ENCODE results near the gene CARD11.

CARD11 gene

DNA sequence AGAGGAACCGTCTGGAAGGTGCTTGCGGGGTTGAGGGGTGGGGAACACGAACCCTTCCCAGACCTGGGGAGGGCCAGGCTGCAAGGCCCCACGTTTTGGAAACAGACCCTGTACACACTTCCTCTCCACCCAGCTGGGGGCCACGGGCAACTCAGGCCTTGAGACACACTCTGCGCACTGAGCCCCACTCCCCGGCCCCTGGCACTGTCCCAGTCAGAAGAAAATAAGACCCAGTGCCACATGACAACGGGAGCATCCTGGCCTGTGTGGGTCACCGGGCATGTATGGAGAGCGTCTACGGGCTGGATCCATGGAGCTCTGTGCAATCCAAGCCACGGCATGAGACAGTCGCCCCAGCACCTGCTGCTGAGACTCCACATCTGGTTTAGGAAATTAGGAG lies 63.7 kb downstream of the CARD11 start:
- no peak for DNase-seq

DNA sequence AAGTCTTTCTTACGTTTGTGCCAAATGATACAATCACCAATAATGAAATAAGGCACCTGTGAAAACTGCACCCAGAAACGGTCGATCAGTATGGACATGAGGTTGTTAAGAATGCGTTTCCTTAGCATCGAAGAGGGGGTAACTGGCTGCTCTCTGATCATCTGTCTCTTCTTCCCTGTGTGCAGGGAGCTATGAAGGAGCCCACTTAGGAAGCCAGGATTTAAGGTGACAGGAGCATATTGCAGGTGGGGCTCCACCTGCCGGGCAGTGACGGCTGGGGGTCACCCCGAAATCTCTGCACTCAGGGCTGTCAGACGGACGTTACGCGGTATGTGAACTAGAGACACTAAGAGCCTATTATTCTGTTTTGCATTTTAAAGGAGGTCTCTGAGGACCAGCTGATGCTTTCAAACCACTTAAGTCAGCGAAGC lies 64.5 kb downstream of the CARD11 start:
- DNase-seq = no peak

DNA sequence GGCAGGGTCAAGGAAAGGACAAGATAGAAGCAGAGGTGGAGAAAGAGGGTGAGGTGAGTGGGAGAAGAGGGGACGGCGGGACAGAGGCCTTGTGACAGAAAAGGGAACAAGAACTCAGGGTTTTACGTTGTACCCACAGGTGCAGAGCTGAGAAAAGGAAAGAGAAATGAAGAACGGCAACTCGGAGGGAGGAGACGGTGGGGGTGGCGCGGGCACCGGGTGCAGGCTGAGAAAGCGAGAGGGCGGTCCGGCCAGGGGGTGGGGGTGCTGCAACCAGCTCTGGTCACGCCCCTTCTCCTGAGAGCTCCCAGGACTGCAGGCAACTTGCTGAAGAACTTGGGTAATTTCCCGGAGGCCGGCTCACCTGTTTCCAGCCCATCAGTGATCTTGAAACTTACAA lies 65.3 kb downstream of the CARD11 start:
- no peak for DNase-seq

DNA sequence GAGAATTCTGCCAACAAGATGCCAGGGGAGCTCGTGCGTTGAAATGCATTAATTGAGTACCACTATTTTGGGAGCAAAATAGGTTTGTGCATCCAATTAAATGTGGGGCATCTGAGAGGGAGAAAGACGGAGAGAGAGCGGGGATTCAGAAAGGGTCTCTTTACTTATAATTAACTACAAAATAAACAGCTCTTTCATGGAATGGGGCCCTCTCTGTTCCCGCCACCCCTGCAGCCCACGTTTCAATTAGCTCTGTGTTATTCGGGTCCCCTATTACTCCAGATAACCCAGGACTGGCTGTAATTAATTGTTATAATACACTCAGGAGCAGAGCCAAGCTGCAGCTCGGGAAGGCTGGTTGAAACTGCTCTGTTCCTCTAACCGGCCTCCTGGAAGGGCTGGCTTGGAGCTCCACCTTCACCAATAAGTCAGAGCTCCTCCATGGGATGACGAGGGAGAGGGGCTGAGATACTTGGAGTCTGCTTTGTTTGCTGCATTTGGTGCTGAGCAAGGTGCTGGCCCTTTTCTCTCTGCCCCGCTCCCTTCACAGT lies 67.8 kb downstream of the CARD11 start:
- DNase-seq = no peak

DNA sequence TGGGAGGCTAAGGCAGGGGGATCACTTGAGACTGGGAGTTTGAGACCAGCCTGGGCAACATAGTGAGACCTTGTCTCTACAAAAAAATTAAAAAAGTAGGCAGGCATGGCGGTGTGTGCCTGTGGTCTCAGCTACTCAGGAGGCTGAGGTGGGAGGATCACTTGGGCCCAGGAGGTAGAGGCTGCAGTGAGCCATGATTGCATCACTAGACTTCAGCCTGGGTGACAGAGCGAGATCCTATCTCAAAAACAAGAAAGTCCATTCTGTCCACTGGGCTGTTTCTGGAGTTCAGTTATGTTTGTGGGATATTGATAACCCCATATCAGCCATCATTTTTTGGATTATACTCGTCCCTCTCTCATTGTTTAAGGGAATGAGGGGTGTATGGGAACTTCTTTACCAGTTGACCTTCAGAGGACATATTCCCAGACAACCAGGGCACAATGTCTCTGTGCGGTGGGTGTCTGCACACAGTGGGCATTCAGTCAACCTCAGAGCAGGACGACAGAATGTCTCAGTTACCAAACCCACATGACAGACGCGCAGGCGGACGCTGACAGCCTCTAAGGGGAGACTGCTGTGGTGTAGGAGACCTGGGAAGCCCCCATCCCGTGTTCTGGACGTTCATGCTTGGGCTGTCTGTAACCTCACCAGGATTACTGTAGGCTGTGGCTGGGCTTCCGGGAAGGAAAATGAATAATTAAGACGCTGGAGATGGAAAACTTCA lies 69.4 kb downstream of the CARD11 start:
- no peak for DNase-seq

DNA sequence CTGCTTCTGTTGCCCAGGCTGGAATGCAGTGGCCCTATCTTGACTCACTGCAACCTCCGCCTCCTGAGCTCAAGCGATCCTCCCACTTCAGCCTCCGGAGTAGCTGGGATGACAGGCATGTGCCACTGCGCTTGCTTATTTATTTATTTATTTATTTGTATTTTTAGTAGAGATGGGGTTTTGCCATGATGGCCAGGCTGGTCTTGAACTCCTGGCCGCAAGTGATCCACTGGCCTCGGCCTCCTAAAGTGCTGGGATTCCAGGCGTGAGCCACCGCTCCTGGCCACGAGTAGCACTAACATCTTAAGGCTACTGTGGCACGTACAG lies 70.9 kb downstream of the CARD11 start:
- DNase-seq = no peak

DNA sequence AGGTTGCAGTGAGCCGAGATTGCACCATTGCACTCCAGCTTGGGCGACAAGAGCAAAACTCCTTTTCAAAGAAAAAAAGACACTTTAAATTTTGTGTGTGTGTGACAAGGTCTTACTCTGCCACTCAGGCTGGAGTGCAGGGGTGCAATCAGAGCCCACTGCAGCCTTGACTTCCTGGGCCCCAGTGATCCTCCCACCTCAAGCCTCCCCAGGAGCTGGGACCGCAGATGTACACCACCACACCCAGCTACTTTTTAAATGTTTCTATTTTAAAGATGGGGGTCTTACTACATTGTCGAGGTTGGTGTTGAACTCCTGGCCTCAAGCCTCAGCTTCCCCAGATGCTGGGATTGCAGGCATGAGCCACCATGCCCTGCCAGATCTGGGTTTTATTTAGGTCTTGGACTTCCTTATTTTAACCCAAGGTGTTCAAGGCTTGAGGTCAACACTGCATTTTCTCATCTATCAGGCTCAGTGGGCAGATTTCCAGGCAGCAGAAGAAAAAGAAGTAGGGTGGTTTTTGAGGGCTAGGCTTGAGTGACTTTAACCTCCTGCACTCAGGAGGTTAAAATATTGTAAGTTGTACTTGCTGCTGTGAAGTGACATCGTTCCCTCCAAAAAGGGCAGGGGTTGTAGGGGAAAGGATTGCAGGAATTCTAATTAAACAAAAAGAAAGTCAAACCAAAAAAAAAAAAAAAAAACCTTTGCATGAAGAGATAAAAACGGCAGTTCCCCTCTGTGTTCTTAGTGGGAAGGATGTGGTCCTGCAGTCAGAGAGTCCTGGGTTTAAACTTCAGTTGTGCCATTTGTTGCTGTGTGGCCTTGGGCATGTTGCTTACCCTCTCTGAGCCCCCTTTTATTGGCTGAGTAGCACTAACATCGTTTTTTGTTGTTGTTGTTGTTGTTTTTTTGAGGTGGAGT lies 71.5 kb downstream of the CARD11 start:
- no peak for DNase-seq

DNA sequence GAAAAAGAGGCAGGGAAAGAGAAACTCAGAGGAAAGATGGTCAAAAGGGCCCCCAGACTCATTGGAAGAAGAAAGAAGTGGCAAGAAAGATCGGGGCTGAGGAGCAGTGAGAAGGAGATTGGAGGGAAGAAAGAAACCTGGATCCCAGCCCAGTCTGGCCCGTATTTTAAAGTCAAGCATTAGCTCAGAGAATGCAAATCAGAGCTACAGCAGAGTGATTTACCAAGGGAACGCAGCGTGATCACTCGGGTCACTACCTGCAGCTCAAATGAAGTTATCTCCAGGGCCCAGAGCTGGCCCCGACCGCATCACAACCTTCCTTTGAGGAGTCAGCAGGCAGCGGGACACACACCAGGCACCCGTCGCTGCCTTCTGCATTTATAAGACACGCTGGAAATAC lies 72.8 kb downstream of the CARD11 start:
- no peak for DNase-seq

DNA sequence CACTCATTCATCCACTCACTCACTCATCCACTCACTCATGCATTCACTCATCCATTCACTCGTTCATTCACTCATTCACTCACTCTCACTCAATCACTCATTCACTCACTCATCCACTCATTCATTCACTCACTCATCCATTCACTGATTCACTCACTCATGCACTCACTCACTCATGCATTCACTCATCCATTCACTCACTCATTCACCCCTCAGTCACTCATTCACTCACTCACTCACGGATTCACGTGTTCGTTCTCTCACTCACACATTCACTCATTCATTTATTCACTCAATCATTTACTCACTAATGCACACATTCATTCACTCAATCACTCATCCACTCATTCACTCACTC lies 73.4 kb downstream of the CARD11 start:
- no peak for DNase-seq

DNA sequence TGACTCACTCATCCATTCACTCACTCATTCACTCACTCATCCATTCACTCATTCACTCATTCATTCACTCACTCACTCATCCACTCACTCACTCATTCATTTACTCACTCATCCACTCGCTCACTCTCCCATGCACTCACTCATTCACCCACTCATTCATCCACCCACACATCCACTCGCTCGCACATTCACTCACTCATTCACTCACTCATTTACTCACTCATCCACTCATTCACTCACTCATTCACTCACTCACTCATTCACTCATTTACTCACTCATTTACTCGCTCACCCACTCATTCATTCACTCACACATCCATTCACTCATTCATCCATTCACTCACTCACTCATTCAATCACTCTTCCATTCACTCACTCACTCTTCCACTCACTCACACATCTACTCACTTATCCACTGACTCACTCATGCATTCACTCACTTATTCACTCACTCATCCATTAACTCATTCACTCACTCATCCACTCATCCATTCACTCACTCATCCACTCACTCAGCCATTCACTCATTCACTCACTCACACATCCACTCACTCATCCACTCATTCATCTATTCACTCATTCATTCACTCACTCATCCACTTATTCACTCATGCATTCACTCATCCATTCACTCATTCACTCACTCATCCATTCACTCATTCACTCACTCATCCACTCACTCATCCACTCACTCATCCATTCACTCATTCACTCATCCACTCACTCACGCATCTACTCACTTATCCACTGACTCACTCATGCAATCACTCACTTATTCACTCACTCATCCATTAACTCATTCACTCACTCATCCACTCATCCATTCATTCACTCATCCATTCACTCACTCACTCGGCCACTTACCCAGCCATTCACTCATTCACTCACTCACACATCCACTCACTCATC lies 74.0 kb downstream of the CARD11 start:
- no peak for DNase-seq

DNA sequence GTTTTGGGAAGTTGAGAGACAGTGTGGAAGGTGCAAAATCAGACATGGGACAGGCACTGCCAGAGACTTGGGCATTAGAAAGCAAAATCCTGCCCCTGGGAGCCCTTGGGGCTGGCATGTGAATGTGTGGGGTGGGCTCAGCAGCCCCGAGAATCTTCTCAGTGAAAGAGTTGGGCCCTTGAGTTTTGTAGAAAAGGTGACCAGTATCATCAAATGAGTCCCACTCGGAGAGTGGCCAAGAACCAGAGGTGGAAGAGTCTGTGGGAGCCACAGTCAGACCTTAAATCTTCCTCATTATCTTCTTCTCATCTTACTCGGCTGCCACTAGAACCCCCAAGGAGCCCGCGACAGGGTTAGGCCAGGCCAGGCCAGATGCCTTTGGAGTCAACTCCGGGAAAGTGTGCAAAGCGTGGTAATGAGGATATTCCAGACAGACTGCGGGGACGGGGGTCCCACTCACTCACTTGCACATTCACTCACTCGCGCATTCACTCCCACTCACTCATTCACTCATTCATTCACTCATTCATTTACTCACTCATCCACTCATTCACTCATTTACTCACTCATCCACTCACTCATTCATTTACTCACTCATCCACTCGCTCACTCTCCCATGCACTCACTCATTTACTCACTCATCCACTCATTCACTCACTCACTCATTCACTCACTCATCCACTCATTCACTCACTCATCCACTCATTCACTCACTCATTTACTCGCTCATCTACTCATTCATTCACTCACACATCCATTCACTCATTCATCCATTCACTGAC lies 74.9 kb downstream of the CARD11 start:
- DNase-seq = no peak

DNA sequence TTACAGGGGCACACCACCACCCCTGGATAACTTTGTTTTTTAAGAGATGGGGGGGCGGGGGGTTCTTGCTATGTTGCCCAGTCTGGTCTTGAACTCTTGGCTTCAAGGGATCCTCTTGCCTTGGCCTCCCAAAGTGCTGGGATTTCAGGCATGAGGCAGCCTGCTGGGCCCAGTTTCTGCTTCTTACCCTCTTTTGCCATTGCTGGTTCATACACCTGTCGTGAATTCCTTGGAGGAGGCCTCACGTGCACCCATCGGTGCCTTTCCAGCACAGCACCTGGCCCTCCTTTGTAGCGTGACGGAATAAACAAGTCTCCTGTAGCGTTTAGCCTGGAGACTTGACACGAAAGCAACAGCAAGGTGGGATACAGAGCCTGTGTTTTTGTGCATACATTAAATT lies 75.5 kb downstream of the CARD11 start:
- DNase-seq = no peak

DNA sequence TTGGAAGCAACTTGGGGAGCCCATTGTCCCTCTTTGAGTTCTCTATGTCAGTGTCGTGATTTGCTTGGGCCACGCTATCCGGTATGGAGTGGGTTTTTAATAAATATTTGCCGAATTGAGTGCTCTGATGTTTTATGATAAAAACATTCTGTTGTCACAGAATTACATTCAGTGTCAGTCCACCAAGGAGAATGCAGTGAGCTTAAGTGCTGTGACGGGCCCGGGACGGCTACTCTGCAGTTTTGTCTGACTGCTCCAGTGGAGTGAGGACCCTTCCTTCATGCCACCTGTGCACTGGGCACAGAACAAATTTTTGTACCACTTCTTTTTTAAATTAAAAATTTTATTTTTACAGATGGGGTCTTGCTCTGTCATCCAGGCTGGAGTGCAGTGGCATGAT lies 76.0 kb downstream of the CARD11 start:
- no peak for DNase-seq

DNA sequence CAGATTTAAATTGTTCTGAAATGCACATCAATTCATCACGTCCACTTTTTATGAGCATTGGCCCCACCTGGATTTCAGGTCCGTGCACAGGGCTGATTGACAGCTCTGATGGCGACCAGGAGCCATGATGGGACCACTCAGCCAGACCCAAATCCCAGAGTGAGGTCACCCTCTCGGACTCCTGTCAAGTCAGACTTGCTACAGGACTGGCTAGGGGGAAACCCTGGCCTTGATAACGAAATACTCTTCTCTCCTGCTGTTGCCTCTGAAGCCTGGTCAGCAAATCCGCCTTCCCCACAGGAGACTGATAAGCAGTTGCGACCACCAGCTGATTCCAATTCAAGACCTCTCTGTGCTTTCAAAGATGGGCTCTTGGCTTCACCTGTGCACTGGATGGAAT lies 76.4 kb downstream of the CARD11 start:
- DNase-seq = no peak

DNA sequence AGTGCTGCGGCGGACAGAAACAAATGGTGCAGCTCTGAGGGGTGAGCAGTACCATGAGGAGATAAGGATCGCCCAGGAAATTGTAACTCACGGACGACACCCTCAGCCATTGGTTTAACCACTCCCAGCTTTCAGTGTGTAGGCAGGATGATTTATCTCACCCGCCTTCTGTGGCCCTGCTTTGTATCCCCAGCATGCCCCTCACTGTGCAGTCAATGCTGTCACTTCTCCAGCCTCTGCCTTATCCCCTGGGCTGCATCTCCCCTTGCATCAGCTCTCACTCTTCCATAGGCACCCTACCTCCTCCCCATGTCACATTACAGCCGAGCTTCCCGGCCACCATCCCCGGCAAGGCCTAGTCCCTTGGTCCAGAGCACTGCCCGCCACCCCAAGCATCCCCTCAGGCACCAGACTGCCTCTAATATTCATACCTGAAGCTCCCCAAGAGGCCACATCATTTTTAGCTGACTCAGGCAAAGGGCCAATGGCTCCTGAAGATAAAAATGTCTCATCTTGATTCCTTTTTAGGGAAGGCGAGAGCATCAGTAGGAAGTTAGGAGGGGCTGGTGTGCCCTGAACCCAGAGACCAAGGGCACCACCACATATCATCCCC lies 77.1 kb downstream of the CARD11 start:
- no peak for DNase-seq

DNA sequence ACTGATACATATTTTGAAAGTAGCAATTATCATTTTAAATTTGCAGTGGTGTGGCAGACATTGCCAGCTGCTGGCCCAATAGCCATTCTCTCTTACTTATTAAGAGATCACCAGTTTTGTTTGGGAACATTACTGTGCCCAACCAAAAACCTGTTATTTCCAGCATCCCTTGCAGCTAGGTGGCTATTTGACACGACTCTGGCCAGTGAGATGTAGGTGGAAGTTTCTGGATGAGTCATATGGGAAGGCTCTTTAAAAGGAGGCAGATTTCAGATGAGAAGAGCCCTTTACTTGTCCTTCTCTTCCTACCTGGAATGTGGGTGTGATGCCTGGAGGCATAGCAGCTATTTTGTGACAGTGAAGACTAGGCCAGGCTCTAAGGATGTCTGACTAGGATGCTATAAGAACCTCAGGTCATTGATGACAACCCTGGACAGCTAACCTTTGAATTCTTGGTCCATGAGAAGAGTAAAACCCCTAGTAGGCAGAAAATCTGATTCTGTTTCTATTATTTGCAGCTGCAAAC lies 77.9 kb downstream of the CARD11 start:
- DNase-seq = no peak

DNA sequence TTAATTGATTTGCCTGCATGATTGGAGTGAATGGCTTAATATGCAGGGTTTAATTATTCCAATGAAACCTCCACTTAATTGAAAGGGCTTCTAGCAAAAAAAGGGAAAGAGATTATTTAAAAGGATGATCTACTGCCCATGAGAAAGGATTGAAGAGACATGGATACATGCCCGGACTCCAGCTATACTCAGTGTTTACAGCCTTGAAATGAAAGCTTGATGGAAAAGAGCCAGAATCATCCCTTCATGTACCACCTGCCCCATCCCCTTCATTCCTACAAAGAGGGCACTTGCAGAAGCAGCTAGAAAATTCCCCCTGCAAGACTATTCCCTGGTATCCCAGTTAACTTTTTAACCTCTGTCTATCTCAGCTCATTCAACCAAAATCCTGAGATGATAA lies 78.4 kb downstream of the CARD11 start:
- no peak for DNase-seq

DNA sequence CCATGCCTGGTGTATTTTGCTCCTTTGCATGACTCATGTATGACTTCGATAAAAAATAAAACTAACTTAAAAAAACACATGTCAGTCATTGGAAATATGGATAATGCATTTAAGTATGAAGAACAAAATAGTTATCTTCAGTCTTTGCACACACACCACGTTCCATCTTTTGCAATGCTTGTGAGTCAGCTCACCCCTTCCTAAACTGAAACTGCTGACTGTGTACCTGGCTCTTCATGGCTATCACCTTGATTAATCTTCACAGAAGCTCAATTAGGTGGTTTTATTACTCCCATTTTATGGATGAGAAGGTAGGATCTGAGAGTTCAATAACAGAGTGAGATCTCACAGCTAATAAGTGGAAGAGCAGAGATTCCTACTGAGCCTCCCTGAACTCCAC lies 79.5 kb downstream of the CARD11 start:
- no peak for DNase-seq

DNA sequence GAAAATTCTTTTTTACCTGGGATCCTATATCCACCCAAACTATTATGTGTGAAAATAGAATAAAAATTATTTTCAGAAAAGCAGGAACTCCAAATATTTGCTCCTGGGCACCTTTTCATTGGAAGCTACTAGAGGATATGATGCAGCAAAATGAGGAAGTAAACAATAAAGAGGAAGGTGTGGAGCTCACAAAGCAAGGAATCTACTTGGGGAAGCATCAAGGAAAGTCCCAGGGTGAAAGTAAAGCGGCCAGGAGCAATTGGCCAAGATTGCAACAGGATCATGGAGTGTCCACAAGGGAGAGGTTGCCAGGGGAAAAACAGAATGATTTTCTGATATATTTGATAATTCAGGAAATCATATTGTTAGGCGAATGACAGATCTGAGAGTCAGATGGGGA lies 80.8 kb downstream of the CARD11 start:
- DNase-seq = no peak

DNA sequence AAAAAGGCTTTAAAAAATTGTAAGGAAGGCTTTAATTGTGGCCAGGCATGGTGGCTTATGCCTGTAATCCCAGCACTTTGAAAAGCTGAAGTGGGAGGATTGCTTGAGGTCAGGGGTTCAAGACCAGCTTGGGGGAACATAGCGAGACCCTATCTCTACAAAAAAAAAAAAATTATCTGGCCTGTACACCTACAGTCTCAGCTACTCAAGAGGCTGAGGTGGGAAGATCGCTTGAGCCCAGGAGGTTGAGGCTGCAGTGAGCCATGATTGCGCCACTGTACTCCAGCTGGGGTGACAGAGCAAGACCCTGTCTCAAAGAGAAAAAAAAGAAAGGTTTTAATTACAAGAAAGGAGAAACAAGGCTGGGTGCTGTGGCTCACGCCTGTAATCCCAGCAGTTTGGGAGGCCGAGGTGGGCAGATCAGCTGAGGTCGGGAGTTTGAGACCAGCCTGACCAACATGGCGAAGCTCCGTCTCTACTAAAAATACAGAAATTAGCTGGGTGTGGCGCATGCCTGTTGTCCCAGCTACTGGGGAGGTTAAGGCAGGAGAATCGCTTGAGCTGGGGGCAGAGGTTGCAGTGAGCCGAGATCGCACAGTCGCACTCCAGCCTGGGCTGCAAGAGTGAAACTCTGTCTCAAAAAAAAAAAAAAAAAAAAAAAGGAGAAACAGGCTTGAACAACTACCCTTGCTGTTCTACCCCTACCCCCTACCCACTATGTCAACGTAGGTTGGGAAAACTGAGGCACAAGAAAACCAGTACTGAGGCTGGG lies 83.7 kb downstream of the CARD11 start:
- DNase-seq = no peak

All from cerebellar nuclear complex (tissue), 1 donor.